ENCODE results near the gene TMEM143.

GRCh38 chr19:48355365-48355954, 8.3 kb downstream of the TMEM143 start:
- no peak for TF ChIP-seq CTCF (conservative IDR thresholded peaks at IDR 0.05; ENCODE audit: low read depth, low read length)
- no peak for TF ChIP-seq EZH2 (IDR thresholded peaks at IDR 0.05; ENCODE audit: borderline replicate concordance, low read depth, low read length, poor library complexity, severe bottlenecking)

Data from A673 (cell line).